ENCODE measurements around the gene EPHA7.

The EPHA7 gene

GRCh38 chr6:93366506-93366905, 52.9 kb downstream of the EPHA7 start:
- TF ChIP-seq SPI1 (IDR thresholded peaks at IDR 0.05; ENCODE audit: low read depth, low read length) (no peak), POU2F2 (IDR thresholded peaks at IDR 0.05; ENCODE audit: low read depth, low read length) (no peak), POLR2AphosphoS5 (IDR thresholded peaks at IDR 0.05; ENCODE audit: low read depth, low read length) (no peak), TAF1 (IDR thresholded peaks at IDR 0.05; ENCODE audit: low read depth, low read length) (no peak), POLR2A (IDR thresholded peaks at IDR 0.05; ENCODE audit: low read depth, low read length) (no peak), PAX5 (IDR thresholded peaks at IDR 0.05; ENCODE audit: insufficient read depth, low read length, severe bottlenecking) (no peak)
- DNase-seq (ENCODE audit: insufficient read length, low spot score) = no peak
- no peak for FAIRE-seq

GRCh38 chr6:93365445-93365844, 53.9 kb downstream of the EPHA7 start:
- FAIRE-seq (no peak), DNase-seq (ENCODE audit: insufficient read length, low spot score) (no peak)
- TF ChIP-seq TAF1 (IDR thresholded peaks at IDR 0.05; ENCODE audit: low read depth, low read length) = no peak
- no peak for TF ChIP-seq SPI1 (IDR thresholded peaks at IDR 0.05; ENCODE audit: low read depth, low read length)
- TF ChIP-seq POU2F2 (IDR thresholded peaks at IDR 0.05; ENCODE audit: low read depth, low read length) = no peak
- TF ChIP-seq POLR2AphosphoS5 (IDR thresholded peaks at IDR 0.05; ENCODE audit: low read depth, low read length) = no peak
- no peak for TF ChIP-seq PAX5 (IDR thresholded peaks at IDR 0.05; ENCODE audit: insufficient read depth, low read length, severe bottlenecking)

- no peak for TF ChIP-seq TAF1 (IDR thresholded peaks at IDR 0.05; ENCODE audit: low read depth, low read length)
- TF ChIP-seq POLR2A (IDR thresholded peaks at IDR 0.05; ENCODE audit: low read depth, low read length) = no peak
- TF ChIP-seq POU2F2 (IDR thresholded peaks at IDR 0.05; ENCODE audit: low read depth, low read length) = no peak
- TF ChIP-seq POLR2AphosphoS5 (IDR thresholded peaks at IDR 0.05; ENCODE audit: low read depth, low read length) = no peak
- TF ChIP-seq SPI1 (IDR thresholded peaks at IDR 0.05; ENCODE audit: low read depth, low read length) = no peak
- TF ChIP-seq PAX5 (IDR thresholded peaks at IDR 0.05; ENCODE audit: insufficient read depth, low read length, severe bottlenecking) = no peak
- DNase-seq (ENCODE audit: insufficient read length, low spot score) (no peak), FAIRE-seq (no peak)
Measured at GRCh38 chr6:93358435-93358834, 60.9 kb downstream of the EPHA7 start.

DNA sequence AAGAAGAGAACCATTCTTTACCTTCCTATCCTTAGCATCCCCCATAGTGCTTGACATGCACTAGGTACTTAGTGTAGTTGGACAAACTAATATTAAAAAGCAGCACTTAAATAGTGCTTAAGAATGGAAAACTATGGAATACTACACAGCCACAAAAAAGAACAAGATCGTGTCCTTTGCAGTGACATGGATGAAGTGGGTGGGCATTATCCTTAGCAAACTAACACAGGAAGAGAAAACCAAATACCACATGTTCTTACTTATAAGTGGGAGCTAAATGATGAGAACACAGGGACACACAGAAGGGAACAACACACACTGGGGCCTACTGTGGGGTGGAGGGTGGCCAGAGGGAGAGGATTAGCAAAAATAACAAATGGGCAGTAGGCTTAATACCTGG, 66.8 kb downstream of the EPHA7 start:
- no peak for TF ChIP-seq POU2F2 (IDR thresholded peaks at IDR 0.05; ENCODE audit: low read depth, low read length)
- no peak for TF ChIP-seq TAF1 (IDR thresholded peaks at IDR 0.05; ENCODE audit: low read depth, low read length)
- no peak for TF ChIP-seq POLR2AphosphoS5 (IDR thresholded peaks at IDR 0.05; ENCODE audit: low read depth, low read length)
- no peak for TF ChIP-seq POLR2A (IDR thresholded peaks at IDR 0.05; ENCODE audit: low read depth, low read length)
- no peak for FAIRE-seq

GRCh38 chr6:93351222-93351621, 68.1 kb downstream of the EPHA7 start:
- TF ChIP-seq POLR2A (IDR thresholded peaks at IDR 0.05; ENCODE audit: low read depth, low read length) = no peak
- TF ChIP-seq POU2F2 (IDR thresholded peaks at IDR 0.05; ENCODE audit: low read depth, low read length) = no peak
- no peak for TF ChIP-seq TAF1 (IDR thresholded peaks at IDR 0.05; ENCODE audit: low read depth, low read length)
- TF ChIP-seq PAX5 (IDR thresholded peaks at IDR 0.05; ENCODE audit: insufficient read depth, low read length, severe bottlenecking) = no peak
- TF ChIP-seq SPI1 (IDR thresholded peaks at IDR 0.05; ENCODE audit: low read depth, low read length) = no peak
- TF ChIP-seq POLR2AphosphoS5 (IDR thresholded peaks at IDR 0.05; ENCODE audit: low read depth, low read length) = no peak
- no peak for FAIRE-seq
- no peak for DNase-seq (ENCODE audit: insufficient read length, low spot score)

More for the DNA sequence above, 66.8 kb downstream of the EPHA7 start:
- no peak for DNase-seq (ENCODE audit: insufficient read length, low spot score)

DNA sequence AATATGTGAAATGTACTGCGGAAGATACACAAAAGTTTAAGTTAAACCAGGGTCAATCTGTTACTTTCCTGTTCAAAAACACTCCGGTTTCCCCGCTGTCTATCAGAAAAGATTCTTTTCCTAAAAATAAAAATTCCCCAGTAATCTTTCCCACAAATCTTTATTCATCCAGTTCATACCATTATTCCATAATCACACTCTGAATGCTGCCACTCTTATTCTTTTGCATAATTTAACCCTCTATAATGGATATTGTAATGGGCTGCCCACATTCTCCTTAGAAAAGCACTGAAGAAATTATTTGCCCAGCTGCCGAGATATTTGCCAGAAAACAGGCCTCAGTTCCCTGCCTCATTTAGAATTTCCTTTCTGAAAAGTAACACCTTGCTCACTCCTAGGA, 68.6 kb downstream of the EPHA7 start:
- DNase-seq (ENCODE audit: insufficient read length, low spot score) = no peak
- TF ChIP-seq POU2F2 (IDR thresholded peaks at IDR 0.05; ENCODE audit: low read depth, low read length) = no peak
- TF ChIP-seq POLR2AphosphoS5 (IDR thresholded peaks at IDR 0.05; ENCODE audit: low read depth, low read length) = no peak
- TF ChIP-seq POLR2A (IDR thresholded peaks at IDR 0.05; ENCODE audit: low read depth, low read length) = no peak
- TF ChIP-seq SPI1 (IDR thresholded peaks at IDR 0.05; ENCODE audit: low read depth, low read length) = no peak
- no peak for FAIRE-seq

DNA sequence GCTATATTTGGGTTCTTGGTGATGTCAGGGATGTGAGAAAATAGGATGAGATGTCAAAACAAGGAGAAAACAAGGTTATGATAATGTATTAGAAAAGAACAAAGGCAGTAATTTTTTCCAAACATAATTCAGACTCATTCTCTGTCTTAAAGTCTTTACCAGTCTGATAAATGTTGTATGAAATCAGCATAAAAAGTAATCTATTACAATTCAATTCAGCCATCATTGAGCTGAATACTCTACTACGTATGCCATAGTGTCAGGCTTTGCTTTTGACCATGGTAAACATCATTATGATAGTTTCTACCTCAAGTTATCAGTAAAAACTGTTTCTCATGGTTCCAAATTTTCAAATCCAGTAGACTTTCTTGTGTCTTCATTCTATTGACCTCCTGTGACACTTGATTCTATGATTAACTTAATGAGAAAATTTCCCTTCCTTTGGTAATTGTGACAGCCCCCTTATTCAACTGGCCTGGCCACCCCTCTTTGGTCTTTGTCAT, 75.0 kb downstream of the EPHA7 start:
- TF ChIP-seq POU2F2 (IDR thresholded peaks at IDR 0.05; ENCODE audit: low read depth, low read length) (no peak), TAF1 (IDR thresholded peaks at IDR 0.05; ENCODE audit: low read depth, low read length) (no peak), POLR2AphosphoS5 (IDR thresholded peaks at IDR 0.05; ENCODE audit: low read depth, low read length) (no peak), POLR2A (IDR thresholded peaks at IDR 0.05; ENCODE audit: low read depth, low read length) (no peak), PAX5 (IDR thresholded peaks at IDR 0.05; ENCODE audit: insufficient read depth, low read length, severe bottlenecking) (no peak), SPI1 (IDR thresholded peaks at IDR 0.05; ENCODE audit: low read depth, low read length) (no peak)
- no peak for FAIRE-seq

DNA sequence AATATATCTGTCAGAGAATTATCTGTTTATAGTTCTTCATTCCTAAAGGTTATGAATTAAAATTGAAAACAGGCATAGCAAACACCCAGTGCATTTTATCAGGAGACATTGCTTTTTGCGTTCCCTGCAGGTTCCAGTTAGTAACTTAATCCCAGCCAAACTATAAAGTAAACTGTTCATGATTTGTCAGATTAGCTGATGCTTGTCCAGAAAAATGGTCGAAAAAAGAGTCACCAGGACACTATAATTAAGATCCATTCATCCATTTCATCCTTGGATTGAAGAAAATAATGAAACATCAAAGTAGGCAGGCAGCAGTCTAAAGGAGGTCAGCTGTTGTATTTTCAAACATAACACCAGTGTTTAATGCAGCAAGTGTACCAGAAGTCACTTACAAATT, 75.9 kb downstream of the EPHA7 start:
- FAIRE-seq (no peak), DNase-seq (ENCODE audit: insufficient read length, low spot score) (no peak)
- TF ChIP-seq SPI1 (IDR thresholded peaks at IDR 0.05; ENCODE audit: low read depth, low read length) = no peak
- no peak for TF ChIP-seq PAX5 (IDR thresholded peaks at IDR 0.05; ENCODE audit: insufficient read depth, low read length, severe bottlenecking)
- no peak for TF ChIP-seq TAF1 (IDR thresholded peaks at IDR 0.05; ENCODE audit: low read depth, low read length)
- TF ChIP-seq POU2F2 (IDR thresholded peaks at IDR 0.05; ENCODE audit: low read depth, low read length) = no peak
- TF ChIP-seq POLR2A (IDR thresholded peaks at IDR 0.05; ENCODE audit: low read depth, low read length) = no peak
- no peak for TF ChIP-seq POLR2AphosphoS5 (IDR thresholded peaks at IDR 0.05; ENCODE audit: low read depth, low read length)

More for the DNA sequence above, 75.0 kb downstream of the EPHA7 start:
- no peak for DNase-seq (ENCODE audit: insufficient read length, low spot score)

DNA sequence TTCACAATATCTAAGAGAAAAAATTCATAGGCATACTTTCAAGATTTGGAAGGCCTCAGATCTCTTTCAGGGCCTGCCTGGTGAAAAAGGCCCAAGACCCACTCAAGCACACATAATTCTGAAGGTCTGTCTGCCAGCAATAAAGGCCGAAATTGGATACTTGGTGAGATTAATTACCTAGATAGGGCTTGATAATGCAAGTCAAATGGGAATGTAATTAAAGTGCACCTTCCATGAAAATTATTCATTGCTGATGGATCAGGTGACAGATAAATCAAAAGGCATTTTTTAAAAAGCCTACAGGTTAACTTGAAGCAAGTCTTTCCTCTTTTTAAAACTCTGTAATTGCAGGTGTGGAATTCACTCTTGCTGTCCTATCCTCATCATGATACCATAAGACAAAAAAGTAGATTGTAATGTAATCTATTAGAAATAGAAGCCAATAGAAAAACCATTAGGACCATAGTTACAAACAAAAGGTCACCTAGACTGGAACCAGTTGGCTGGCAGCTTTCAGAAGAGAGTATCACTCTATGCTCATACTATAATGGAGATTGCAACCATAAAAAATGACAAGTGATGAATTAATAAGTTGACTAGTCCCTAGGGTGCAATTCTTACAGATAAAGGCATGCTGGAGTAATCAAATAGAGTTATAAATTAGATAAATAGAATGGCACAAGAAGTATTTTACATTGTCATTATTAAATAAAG, 77.3 kb downstream of the EPHA7 start:
- DNase-seq (ENCODE audit: insufficient read length, low spot score) (no peak), FAIRE-seq (no peak)
- TF ChIP-seq TAF1 (IDR thresholded peaks at IDR 0.05; ENCODE audit: low read depth, low read length) (no peak), SPI1 (IDR thresholded peaks at IDR 0.05; ENCODE audit: low read depth, low read length) (no peak), POLR2A (IDR thresholded peaks at IDR 0.05; ENCODE audit: low read depth, low read length) (no peak), POU2F2 (IDR thresholded peaks at IDR 0.05; ENCODE audit: low read depth, low read length) (no peak), PAX5 (IDR thresholded peaks at IDR 0.05; ENCODE audit: insufficient read depth, low read length, severe bottlenecking) (no peak), POLR2AphosphoS5 (IDR thresholded peaks at IDR 0.05; ENCODE audit: low read depth, low read length) (no peak)

Data from GM12891 (cell line).